ENCODE measurements around the gene CREB5. TPM values are rescaled to one million over a fixed set of nuclear protein-coding genes. Genes with fewer than 3 reads are reported as not detected.

The CREB5 gene
- total RNA-seq, 1 donor: 17.8 TPM

- H3K9me3 ChIP-seq (ENCODE audit: low read depth, low read length): no peaks in the 10 kb centered on the region
- no peaks in the 10 kb centered on the region for H3K27me3 ChIP-seq (ENCODE audit: insufficient read depth, low read length)
- H3K4me3 ChIP-seq (ENCODE audit: low read length): no peak overlapping the region
Measured at GRCh38 chr7:28649811-28650210, 237.5 kb downstream of the CREB5 start.

DNA sequence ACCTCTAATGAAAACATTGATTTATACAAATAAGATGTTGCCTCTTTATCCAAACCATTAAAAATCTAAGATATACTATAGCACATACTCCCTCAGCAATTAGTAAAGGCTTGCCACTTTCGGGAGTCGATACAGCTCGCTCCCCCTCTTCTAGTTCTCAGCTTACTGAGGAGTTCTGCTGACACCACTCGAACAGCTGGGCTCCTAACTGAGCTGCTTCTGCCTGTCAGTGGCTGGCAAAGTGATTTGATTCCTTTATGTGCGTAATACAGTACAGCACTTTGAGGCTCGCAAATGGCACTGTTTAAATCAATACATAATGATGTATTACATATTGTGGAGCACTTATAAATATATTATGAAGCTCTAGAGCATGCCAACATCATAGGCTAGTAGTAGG lies 241.8 kb downstream of the CREB5 start:
- Histone ChIP-seq H3K9me3 (ENCODE audit: low read depth, low read length) (no peaks in the 10 kb centered on the region), H3K27me3 (ENCODE audit: insufficient read depth, low read length) (no peaks in the 10 kb centered on the region), H3K4me1 (ENCODE audit: insufficient read depth, low read length) (no peaks in the 10 kb centered on the region), H3K4me3 (ENCODE audit: low read length) (no peak overlapping the region)

More at GRCh38 chr7:28649811-28650210, 237.5 kb downstream of the CREB5 start:
- no peaks in the 10 kb centered on the region for H3K4me1 ChIP-seq (ENCODE audit: insufficient read depth, low read length)

DNA sequence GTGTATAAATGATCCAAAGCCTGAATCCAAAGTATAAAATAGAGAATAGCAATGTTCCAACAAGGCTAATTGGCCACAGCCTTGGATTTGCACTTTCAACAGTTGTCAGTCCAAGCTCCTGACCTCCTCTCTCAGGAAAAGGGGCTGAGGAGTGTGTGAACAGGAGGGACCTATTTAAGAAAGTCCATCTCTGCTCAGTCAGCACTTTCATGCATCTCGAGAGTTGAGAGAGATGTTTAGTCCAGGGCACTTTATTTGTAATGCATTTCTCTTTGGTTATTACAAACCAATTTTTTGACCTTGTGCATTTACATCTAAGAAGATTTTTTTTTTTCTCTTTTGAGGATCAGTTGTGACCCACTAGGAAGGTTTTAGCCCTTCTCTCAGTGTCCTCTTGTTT lies 244.2 kb downstream of the CREB5 start:
- no peak overlapping the region for H3K4me3 ChIP-seq (ENCODE audit: low read length)
- H3K27me3 ChIP-seq (ENCODE audit: insufficient read depth, low read length): no peaks in the 10 kb centered on the region
- no peaks in the 10 kb centered on the region for H3K4me1 ChIP-seq (ENCODE audit: insufficient read depth, low read length)
- peaks cover 9% of the 10 kb centered on the region for H3K9me3 ChIP-seq (ENCODE audit: low read depth, low read length)

- Histone ChIP-seq H3K9me3 (ENCODE audit: low read depth, low read length) (peaks cover 9% of the 10 kb centered on the region), H3K4me1 (ENCODE audit: insufficient read depth, low read length) (peaks cover 4% of the 10 kb centered on the region), H3K27me3 (ENCODE audit: insufficient read depth, low read length) (no peaks in the 10 kb centered on the region), H3K4me3 (ENCODE audit: low read length) (no peak overlapping the region)
Measured at GRCh38 chr7:28658381-28658780, 246.1 kb downstream of the CREB5 start.

DNA sequence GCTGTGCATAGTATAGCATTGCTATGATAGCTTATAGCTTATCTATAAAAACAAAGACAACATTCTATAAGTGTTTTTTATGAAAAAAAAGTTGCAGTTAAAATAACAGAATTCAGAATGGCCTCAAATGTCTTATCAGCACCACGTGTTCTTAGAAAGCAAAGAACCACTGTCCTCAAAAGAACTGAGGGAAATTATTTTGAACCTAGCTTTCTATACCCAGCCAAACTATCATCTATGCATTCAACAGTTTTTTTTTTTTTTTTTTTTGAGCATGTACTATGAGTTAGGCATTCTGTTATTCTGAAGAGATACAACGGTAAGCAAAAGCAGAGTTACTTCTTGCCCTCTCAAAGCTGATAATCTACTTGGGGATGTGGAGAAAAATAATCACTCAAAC lies 247.8 kb downstream of the CREB5 start:
- no peak overlapping the region for H3K4me3 ChIP-seq (ENCODE audit: low read length)
- peaks cover 9% of the 10 kb centered on the region for H3K9me3 ChIP-seq (ENCODE audit: low read depth, low read length)
- H3K27me3 ChIP-seq (ENCODE audit: insufficient read depth, low read length): no peaks in the 10 kb centered on the region
- H3K4me1 ChIP-seq (ENCODE audit: insufficient read depth, low read length): peaks cover 4% of the 10 kb centered on the region

DNA sequence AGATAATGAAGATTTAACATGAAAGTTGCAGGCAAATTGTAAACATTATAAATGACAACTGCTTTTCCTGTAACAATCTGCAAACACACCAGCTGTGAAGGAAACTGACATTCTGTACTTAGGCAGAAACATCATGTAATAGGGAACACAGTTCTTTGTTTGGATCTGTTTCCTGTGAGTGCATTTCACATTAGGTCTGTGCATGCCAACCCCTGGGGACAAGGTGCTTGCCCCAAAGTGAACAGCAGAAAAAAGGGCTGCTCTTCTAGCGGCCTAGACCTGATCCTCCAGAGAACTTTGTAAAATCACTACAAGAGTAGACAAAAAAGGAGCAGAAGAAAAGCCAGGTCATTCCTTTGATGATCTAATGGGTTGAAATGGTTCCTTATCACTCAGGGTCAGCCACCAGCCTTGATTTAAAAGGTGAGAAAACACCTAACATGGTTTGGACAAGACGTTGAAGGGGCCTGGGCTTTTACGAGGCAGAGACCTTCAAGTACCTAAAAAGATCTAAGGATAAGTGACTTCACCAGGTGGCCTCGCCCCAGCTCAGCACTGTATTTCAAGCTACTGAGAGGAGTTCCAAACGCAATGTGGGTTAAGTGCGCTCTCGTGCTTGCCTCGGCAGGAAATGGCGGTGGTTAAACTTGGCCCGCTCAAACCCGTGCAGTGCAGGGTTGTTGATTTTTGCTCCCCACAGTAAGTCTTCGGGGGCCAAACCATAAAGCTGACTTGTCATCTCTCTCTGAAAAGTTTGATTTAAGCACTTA lies 249.7 kb downstream of the CREB5 start:
- no peaks in the 10 kb centered on the region for H3K27me3 ChIP-seq (ENCODE audit: insufficient read depth, low read length)

DNA sequence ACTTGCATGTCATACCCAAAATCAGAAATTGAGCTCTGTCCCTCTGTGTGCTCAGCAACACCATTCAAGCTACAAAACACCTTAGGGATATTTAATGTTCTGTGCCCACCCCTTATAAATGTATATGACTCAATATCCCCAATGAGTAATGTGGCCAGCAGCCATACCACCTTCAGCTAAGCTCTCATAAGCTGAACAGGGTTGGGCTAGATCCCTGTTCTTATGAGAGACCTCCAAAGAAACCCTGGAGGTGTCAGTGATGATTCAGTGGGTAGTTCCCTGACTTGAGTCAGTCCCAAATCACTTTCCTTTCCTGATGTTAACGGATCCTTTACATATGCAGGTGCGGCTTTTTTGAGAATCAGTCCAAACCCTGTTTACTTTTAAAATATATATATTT lies 253.8 kb downstream of the CREB5 start:
- Histone ChIP-seq H3K4me3 (ENCODE audit: low read length) (no peak overlapping the region), H3K9me3 (ENCODE audit: low read depth, low read length) (no peaks in the 10 kb centered on the region), H3K4me1 (ENCODE audit: insufficient read depth, low read length) (peaks cover 23% of the 10 kb centered on the region), H3K27me3 (ENCODE audit: insufficient read depth, low read length) (no peaks in the 10 kb centered on the region)

More for the DNA sequence above, 249.7 kb downstream of the CREB5 start:
- H3K9me3 ChIP-seq (ENCODE audit: low read depth, low read length): peaks cover 9% of the 10 kb centered on the region
- H3K4me1 ChIP-seq (ENCODE audit: insufficient read depth, low read length): peaks cover 4% of the 10 kb centered on the region
- no peak overlapping the region for H3K4me3 ChIP-seq (ENCODE audit: low read length)

DNA sequence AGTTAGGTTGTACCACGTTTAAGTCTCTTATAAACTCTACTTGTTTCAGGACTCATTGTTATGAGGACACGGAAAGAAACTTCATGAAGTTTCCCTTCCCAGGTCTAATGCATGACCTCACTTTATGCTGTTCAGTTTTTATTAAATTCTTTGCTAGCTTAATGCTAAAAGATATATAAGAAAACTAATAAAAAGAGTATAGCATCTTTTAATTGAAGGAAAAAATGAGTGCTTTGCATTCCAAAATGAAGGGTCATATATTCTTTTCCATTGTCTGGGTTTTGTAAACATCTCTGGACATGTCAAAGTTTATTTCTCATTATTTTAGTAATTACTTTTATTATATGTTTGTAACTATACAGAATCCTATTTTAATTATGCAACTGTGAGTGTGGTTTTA lies 255.8 kb downstream of the CREB5 start:
- Histone ChIP-seq H3K4me1 (ENCODE audit: insufficient read depth, low read length) (peaks cover 28% of the 10 kb centered on the region), H3K27me3 (ENCODE audit: insufficient read depth, low read length) (no peaks in the 10 kb centered on the region), H3K4me3 (ENCODE audit: low read length) (no peak overlapping the region), H3K9me3 (ENCODE audit: low read depth, low read length) (no peaks in the 10 kb centered on the region)

DNA sequence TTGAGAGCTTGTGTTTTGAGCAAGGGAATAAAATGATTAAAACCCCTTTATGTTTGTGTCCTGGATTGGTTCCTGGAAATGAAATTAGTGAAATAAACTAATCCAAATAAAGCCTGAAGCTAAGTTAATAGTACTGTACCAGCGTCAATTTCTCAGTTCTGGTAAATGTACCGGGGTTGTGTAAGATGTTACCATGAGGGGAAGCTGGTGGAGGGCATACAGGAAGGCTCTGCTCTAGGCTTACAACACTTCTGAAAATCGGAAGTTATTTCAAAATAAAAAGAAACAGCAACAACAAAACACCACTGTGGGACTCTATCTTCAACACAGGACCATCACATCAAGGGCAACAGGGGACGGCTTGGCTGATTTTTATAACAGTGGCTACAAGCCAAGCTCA lies 257.0 kb downstream of the CREB5 start:
- no peak overlapping the region for H3K4me3 ChIP-seq (ENCODE audit: low read length)
- H3K4me1 ChIP-seq (ENCODE audit: insufficient read depth, low read length): peaks cover 28% of the 10 kb centered on the region
- H3K27me3 ChIP-seq (ENCODE audit: insufficient read depth, low read length): no peaks in the 10 kb centered on the region
- H3K9me3 ChIP-seq (ENCODE audit: low read depth, low read length): no peaks in the 10 kb centered on the region

DNA sequence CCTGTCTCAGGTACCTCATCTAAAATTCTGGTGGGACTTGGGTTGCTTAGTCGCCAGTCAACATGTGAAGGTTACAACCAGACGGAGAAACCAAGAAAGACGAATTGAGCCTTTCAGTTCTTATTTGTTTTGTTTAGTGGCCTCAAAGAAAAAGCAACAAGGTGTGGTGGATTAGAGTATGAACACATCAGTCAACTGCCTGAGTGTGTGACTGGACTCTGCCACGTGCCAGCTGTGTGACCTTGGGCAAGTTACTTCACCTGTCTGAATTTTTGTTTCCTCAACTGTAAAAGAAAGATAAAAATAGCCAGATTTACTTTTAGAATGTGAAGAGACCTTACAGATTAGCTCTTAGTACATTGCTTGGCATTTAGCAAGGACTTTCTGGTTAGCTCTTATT lies 259.2 kb downstream of the CREB5 start:
- Histone ChIP-seq H3K4me1 (ENCODE audit: insufficient read depth, low read length) (peaks cover 28% of the 10 kb centered on the region), H3K4me3 (ENCODE audit: low read length) (no peak overlapping the region), H3K9me3 (ENCODE audit: low read depth, low read length) (no peaks in the 10 kb centered on the region), H3K27me3 (ENCODE audit: insufficient read depth, low read length) (no peaks in the 10 kb centered on the region)

GRCh38 chr7:28672397-28672797 lies 260.1 kb downstream of the CREB5 start:
- Histone ChIP-seq H3K27me3 (ENCODE audit: insufficient read depth, low read length) (no peaks in the 10 kb centered on the region), H3K4me1 (ENCODE audit: insufficient read depth, low read length) (peaks cover 28% of the 10 kb centered on the region), H3K9me3 (ENCODE audit: low read depth, low read length) (no peaks in the 10 kb centered on the region), H3K4me3 (ENCODE audit: low read length) (no peak overlapping the region)

- H3K9me3 ChIP-seq (ENCODE audit: low read depth, low read length): no peaks in the 10 kb centered on the region
- H3K27me3 ChIP-seq (ENCODE audit: insufficient read depth, low read length): no peaks in the 10 kb centered on the region
- H3K4me3 ChIP-seq (ENCODE audit: low read length): no peak overlapping the region
- peaks cover 34% of the 10 kb centered on the region for H3K4me1 ChIP-seq (ENCODE audit: insufficient read depth, low read length)
Measured at GRCh38 chr7:28674359-28674782, 262.1 kb downstream of the CREB5 start.

DNA sequence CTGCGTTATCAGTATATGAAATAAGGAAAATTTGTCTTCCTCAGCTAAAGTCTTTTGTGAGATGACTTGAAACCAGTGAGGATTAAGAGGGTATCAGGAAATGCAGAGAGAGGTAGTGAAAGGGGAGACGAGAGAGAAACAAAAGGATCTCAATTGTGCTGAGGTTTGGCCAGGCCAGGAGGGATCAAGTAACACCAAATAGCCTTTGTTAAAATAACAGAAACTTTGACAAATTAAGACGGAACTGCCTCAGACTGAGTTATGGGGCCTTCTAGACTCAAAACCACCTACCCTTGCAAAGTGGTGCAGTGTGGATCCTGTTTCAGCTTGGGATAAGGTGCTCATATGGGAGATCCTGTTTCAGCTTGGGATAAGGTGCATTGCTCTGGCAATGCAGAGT lies 263.1 kb downstream of the CREB5 start:
- Histone ChIP-seq H3K4me3 (ENCODE audit: low read length) (no peak overlapping the region), H3K9me3 (ENCODE audit: low read depth, low read length) (no peaks in the 10 kb centered on the region), H3K27me3 (ENCODE audit: insufficient read depth, low read length) (no peaks in the 10 kb centered on the region), H3K4me1 (ENCODE audit: insufficient read depth, low read length) (peaks cover 24% of the 10 kb centered on the region)

DNA sequence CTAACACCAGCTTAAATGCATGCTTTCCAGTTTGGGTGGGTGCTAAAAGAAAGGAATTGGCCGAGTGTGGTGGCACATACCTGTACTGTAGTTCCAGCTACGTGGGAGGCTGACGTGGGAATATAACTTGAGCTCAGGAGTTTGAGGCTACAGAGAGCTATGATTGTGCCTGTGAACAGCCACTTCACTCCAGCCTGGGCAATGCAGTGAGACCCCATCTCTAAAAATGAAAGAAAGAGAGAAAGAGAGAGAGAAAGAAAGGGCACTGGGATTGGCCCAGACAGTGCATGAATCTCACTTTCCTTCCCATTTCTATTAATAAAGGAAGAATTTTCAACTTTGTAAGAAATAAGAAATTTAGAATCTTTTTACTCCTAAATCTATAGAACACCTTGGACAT lies 265.4 kb downstream of the CREB5 start:
- no peaks in the 10 kb centered on the region for H3K27me3 ChIP-seq (ENCODE audit: insufficient read depth, low read length)
- H3K9me3 ChIP-seq (ENCODE audit: low read depth, low read length): no peaks in the 10 kb centered on the region
- peaks cover 36% of the 10 kb centered on the region for H3K4me1 ChIP-seq (ENCODE audit: insufficient read depth, low read length)
- no peak overlapping the region for H3K4me3 ChIP-seq (ENCODE audit: low read length)

DNA sequence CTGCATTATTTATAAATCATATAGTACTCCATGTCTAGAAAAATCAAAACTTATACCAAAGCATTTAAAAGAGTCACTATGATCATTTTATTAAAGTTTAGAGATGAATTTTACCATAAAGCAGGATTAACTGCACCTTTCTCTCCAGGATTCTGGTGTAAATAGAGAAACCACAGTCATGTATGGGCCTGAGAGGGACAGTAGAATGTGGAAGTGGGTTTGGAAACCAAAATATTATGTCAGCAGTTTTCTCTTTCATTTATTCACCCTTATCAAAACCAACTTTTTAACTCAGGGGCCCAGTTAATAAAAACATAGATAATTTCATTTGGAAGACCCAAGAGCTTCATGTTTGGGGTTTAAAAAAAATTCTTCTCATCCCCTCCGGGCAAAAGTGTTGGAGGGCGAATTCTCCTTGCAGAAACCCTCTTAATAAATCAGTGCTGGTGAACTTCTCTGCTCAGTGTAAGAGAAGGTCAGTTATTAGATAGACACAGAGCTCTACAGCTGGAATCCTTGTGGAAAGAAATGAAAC lies 266.2 kb downstream of the CREB5 start:
- Histone ChIP-seq H3K27me3 (ENCODE audit: insufficient read depth, low read length) (no peaks in the 10 kb centered on the region), H3K4me3 (ENCODE audit: low read length) (no peak overlapping the region), H3K4me1 (ENCODE audit: insufficient read depth, low read length) (peaks cover 42% of the 10 kb centered on the region), H3K9me3 (ENCODE audit: low read depth, low read length) (no peaks in the 10 kb centered on the region)
